ENCODE results near the gene RAB35.

RAB35 gene

DNA sequence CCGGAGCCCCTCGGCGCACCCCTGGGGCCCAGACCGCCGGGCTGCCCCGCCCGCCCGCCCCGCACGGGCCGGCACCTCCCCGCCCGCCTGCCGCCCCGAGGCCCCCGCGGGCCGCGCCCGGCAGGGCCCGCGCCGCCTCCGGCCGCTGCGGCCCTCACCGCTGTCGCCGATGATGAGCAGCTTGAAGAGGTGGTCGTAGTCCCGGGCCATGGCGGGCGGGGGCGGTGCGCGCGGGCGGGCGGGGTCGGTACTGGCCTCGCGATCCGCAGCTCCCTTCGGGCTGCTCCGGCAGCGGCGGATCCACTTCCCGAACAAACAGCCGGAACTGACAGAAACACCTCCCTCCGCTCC is at the start of gene RAB35:
Gene RAB35, minus strand, starts transcription at position 313 of the 351 bp plus-strand sequence. Its CDS starts 103 bp downstream, at position 210.
- no peak for DNase-seq (ENCODE audit: low read depth)

DNA sequence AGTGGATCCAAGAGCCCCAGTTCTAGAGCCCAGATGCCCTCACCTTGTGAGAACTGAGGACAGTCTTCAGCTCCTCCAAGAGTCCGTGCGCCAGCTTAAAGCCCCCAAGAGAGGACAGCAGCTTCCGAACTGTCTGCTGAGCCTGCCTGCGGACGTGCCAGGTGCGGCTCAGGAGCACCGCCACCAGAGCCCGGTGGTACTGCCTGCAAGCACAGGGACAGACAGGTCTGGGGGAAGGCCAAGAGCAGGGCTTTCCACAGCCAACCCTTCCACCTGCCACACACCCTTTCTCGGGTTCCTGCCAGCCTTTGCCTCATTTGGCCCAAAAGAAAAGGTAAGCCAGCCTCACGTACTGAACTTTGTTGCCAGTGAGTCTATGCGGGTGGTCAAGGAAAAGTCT is 47.7 kb upstream of the RAB35 start:
- DNase-seq (ENCODE audit: low read depth), result no peak

DNA sequence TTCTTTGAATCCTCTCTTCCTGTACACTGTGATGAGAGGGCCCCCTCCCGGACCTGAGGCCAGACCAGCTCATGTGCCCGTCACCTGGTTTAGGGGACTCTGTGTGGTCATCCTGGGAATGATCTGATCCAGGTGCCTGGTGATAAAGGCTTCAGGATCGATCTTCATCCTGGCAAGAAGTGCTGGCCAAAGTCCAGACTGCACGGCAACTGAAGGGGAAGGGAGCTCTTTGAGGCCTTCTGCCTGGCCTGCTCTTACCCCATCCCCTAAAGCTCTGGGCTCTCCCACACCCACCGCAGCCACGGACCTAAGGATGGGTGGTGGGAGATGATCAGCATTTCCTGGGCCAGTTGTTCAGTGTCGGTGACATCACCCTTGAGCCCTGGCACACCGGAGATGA is 46.2 kb upstream of the RAB35 start:
- no peak for DNase-seq (ENCODE audit: low read depth)

DNA sequence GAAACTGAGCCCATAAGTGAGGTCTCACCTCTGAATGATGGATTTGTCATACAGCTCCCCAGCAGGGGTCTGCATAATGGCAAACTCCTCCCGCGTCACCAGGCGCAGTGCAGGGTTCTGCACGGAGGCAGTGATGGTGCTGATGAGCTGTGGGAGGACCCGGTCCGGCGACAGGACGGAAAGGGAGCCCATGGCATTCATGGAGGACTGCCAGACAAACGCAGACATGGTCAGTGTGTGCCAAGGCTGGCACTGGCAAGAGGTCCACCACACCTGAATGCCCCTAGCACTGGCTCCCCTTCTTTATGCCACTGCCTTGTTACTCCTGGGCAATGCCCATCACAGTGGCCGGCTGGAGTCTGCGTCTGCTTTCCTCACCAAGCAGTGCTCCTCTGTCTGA is 45.3 kb upstream of the RAB35 start:
- no peak for DNase-seq (ENCODE audit: low read depth)

DNA sequence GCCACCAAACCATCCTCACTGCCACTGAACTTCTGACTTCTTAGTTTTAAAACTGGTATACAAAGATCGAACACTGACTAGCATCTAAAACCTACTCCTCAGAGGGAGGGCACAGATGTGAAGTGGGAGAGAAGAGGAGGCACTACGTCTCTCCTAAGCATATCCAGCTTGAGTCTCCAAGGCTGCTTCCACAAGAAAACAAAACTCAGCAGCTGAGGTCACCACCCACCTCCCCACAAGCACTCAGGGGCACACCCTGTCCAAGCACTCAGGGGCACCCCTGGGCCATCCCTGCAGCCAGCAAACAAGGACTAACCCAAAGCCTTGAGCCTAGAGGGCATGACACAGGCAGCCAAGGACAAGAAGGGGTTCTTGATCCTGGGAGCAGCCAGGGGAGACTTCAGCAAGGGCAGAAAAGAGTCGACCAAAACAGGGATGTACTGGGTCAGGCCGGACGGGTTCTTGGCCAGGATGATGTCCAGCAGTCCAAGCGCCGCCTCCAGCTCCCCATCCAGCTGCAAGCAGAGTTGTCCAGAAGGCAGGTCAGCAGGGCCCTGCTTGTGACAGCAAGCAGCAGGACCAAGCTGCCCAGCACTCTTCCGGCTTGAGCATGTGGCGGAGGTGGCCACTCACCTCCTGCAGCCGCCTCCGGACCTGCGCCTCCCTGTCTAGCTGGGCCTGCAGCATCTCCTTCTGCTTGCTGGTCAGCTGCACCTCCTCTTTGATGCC is 43.1 kb upstream of the RAB35 start:
- no peak for DNase-seq (ENCODE audit: low read depth)

DNA sequence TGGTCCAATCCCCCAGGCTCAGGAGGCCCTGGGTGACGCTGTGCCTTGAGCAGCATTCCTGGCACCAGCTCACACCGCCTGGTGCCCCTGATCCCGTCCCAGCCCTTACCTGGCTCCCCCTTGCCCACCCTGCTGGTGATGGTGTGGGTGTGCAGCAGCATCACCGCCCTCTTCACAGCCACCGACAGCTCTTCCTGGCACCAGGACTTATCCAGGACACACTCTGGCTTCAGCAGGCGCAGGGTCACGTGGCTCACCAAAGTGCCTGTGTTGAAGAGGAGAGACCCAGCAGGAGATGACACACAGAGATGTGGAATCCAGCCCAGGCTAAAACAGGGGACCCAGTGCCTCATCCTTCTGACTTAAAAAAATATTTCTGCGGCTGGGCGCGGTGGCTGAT is 41.8 kb upstream of the RAB35 start:
- DNase-seq (ENCODE audit: low read depth), result no peak

DNA sequence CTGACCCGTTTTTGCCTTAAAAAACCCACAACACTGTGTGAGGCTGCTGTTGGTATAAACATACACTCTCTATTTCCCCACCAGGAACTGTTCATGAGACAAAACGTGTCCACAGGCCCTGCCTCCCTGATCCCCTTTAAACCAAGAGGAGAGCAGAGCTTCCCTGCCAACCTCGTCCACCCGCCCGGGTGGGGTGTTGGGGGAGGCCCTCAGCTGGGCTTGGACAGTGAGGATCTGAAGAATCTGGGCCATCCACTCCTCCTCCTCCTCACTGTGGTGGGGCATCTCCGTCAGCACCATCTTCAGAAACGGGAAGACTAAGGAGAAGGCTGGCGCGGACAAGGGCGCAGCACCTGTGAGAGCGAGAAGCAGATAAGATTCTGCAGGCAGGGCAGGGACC is 41.1 kb upstream of the RAB35 start:
- no peak for DNase-seq (ENCODE audit: low read depth)

DNA sequence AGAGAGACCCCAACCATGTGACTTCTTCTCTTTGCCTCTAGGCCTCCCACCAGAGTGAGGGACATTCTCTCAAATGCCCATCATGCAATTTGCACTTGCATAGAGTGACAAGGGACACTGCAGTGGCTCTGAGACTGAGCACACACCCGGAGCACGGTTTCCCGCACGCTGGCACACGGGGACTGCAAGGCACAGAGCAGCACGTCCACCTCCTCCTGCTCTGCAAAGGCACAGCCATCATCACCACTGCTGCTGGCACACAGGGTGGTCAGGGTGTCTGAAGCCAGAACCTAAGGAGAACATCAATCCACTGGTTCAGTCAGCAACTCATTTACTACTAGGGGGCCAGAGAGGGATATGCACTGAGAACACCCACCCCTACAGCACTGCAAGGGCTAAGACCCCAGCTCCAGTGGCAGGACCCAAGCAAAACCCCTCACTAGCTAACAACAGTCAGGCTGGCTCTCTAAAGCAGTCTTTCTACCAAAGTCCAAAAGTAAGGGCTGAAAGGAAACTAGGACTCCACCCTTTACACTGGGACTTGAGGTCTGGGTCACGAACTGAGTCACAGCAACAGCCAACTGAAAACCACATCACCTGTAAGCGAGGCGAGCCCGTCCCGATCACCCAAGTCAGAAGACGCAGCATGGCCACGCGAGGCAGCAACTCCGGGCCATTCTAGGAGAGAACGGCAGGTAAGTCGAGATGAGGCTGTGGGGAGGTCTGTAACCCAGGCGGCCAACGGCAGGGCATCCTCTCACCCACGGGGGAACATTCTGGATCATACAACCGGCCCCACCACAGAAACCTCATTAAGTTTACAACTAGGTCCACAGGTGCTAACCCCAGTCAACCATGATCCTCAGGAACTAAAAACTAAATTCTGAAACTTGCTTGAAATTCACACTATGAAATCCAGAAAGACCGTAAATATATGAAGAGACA is 40.0 kb upstream of the RAB35 start:
- no peak for DNase-seq (ENCODE audit: low read depth)

DNA sequence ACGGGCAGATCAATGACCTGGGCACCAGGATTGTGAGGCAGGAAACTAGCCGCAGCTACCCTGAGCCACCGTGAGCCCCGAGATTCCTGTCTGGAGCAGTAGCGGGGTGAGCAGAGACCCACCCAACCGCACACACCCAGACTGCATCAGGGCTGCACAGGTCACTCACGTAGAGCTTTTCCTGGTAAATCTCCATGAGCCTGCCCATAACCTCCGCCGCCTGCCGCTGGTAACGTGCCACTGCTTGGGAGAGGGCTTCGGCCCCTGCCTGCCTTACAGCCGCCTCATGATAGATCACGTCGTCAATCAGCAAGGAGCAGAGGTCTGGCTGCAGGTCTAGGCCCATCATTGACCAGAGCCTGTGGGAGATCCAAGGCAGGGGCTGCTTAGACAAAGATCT is 38.5 kb upstream of the RAB35 start:
- DNase-seq (ENCODE audit: low read depth), result no peak

DNA sequence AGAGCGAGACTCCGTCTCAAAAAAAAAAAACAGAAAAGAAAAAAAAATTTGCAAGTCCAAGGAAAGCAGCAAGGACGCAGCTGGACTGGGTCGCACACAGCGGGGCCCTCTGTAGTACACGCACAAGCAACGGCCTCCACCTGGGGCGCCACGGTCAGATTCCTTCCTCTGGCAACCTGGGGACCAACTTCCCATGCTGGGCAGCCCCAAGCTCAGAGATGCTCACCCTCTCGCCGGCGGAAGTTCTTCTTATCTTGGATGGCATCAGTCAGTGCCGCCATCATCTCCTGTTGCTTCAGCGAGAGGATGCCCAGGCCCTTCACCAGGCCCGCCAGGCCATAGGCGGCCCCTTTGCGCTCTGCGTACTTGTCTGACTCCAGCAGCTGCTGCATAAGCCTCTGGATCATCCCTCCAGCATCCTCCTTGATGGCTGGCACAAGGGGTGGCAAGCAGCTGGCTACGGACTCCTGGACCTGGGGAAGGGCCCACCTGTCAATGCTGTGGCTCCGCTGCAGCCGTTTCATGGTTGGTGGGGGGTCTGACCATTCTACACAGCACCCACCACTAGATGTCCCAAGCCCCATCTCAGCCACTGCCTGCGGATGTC is 34.5 kb upstream of the RAB35 start:
- no peak for DNase-seq (ENCODE audit: low read depth)

DNA sequence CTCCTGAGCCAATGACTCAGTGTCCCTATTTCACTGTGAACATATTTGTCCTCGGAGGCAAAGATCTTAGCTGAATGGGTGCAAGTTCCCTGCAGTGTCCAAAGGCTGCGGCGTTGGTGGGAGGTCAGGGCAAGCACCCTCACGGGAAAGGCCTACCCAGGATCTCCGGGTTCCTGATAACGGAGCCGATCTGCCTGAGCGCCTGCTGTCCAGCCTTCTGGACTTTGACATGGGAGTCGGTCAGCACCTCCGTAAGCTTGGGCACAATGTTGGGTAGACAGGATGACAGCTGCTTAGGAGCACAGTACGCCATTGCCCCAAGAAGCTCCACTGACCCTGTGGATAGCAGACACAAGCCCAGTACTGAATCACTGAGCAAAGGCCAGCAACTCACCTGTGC is 31.5 kb upstream of the RAB35 start:
- DNase-seq (ENCODE audit: low read depth), result no peak

DNA sequence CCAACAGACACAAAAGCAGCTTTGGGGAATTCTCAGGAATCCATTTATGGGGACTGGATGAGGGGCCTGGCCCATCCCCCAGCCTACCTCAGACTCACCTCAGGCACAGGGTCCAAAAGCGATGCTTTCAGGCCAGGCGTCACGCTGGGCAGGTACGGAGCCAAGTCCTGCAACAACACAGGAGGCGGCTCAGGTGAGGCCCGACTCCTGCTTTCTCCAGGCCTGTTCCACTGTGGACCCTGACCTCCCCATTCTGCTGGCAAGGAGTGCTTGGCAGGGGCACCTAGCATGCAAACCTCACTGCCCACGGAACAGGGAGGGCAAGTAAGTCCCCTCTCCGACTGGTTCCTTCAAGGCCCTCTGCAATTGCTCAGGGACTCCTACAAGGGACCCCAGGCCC is 28.6 kb upstream of the RAB35 start:
- DNase-seq (ENCODE audit: low read depth), result no peak

DNA sequence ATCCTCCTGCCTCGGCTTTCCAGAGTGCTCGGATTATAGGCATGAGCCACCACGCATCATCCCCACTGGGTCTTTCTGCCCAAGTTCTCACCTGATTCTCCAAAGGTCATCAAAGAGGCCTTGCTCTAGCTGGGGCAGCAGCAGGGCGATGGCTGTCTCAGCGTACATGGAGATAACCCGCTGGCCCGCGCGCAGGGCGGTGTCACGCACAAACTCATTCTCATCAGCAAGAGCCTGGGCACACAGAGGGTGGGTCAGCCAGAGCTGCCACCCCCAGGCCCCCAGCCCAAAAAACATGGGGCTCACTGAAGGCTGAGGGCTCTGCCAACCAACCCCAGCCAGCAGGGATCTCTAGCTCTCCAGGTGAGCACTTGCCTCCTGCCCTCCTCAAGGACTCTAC is 27.7 kb upstream of the RAB35 start:
- DNase-seq (ENCODE audit: low read depth), result no peak

DNA sequence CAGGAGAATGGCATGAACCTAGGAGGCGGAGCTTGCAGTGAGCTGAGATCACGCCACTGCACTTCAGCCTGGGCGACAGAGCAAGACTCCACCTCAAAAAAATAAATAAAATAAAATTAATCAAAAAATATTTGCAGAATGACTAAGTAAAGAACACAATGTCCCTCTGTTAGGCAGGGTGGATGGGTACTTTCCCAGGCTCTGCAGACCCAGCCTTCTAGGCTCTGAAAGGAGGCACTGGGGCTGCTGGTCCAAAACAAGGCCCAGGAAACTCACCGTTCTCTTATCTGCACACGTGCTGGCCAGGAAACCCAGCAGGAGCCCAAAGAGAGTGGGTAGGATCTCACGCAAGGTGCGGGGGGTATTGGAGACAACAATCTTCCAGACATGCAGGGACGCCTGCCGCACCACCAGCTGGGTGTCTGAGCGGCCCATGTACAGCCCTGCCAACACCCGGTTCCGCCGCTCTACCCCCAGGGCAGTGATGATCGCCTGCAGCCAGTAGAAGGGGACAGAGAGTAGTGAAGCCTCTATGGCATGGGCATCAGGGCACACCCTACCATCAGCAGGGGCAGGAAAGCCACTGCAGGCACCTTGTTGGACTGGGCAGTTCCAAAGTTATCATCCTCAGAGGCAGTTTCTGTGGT is 25.8 kb upstream of the RAB35 start:
- no peak for DNase-seq (ENCODE audit: low read depth)

DNA sequence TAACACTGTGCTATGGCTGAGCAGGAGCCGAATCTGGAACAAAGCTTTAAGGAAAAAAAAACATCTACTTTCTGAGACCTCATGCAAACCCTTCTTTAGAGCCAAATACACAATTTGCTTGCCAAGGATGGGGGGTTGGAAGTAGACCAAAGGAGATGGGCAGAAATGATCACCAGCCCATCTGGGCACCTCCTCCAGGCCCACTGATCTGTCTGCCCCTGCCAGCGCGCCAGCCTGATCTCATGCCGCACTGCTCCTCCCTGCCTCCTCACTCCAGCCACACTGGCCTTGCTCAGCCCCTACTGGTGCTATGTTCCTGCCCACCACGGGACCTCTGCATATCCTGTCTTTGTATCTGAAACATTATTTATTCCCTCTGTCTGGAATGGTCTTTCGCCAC is 24.8 kb upstream of the RAB35 start:
- no peak for DNase-seq (ENCODE audit: low read depth)

DNA sequence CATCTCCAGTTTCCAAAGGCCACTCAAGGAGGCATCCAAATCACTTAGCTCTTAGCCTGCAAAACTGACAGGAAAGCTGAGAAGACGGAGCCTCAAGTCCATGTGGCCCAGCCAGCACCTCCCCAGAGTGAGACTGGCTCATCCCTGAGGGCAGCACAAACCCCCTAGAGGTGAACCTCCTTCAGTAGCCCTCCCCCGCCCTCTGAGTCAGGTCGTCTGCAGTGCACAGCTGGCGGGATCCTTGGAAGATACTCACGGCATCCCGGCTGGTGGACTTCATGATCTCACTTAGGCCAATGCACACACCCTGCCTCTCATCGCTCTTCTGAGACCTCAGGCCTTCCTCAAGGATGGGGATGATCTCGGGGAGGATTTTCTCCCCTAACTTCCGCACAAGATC is 24.1 kb upstream of the RAB35 start:
- no peak for DNase-seq (ENCODE audit: low read depth)

DNA sequence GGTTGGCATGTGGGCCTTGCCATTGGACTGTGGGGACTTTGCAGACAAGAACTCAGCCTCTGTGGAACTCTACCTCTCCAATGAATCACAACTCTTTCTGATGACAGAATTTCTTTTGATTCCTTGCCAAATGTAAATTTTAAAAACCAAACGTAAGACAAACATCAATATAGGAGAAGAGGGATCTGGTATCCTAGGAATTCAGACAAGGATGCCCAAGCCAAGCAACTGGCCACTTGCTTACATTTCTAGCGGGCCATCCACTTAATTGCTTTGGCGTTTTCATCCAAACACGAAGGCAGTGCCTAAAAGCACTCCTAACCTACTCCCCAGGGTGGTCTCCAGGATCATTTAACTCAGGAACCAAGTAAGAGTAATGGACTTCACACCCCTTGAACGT is 23.4 kb upstream of the RAB35 start:
- no peak for DNase-seq (ENCODE audit: low read depth)

DNA sequence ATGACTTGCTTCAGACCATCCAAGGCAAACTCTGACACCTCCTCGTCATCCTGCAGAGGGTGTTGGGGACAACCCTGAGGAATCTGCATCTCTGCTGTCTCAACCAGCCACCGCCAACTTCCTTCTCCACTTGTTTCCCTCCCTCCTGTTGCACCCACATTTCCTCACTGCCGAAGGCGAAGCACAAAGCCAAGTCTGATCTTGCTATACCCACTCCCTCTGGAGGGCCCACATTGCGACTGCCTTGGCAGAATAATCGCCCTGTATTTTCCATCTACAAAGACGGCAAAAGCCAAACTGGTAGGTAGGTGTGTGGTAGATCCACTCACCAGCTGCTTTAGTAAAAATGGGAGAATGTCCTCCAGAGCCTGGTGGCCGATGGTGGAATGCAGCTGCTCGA is 21.8 kb upstream of the RAB35 start:
- DNase-seq (ENCODE audit: low read depth), result no peak

DNA sequence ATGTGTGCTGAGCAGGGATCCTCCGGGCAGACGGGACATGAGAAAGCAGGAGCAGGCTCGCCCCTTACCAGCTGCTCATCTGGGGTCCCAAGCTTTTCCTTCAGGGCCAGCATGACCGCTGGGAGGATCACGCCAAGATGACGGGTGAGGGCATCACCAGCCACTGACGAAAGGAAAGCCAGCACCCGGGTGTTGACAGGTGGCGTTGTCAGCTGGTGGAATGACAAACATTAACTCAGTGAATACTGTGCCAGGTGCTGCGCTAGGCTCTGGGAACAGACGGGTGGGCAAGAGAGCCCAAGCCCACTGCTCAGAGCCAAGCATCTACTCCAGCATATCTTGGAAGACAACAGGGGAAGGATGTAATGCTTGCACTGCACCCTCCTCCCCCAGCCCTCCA is 21.3 kb upstream of the RAB35 start:
- DNase-seq (ENCODE audit: low read depth), result no peak

DNA sequence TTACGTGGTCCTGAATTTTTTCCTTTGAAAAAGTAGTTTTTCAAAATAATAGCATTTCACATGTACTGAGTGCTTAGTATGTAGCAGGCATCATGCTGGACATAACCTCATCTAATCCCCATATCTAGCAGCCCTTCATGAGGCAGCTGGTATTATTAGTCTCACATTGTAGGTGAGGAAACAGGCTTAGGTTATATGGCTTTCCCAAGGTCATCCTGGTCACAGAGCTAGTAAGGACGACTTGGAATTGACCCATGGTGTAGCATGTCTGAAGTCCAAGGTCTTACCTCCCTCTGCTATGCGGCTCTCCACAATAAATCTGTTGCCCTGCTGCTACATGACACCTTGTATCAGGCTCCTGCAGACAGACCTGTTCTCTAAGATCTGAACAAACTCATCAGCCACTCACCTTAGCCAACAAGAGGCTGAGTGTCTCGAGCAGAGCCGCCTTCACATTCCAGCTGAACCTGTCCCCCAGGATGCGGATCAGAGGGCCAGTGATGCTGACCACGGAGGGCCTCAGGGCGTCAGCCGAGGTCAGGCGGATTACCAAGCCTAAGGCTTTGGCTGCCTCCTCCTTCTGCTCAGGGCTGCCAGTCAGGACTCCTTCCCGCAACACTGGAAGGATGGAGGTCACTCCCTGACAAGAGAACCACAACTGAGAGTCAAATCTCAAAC is 19.7 kb upstream of the RAB35 start:
- DNase-seq (ENCODE audit: low read depth), result no peak

DNA sequence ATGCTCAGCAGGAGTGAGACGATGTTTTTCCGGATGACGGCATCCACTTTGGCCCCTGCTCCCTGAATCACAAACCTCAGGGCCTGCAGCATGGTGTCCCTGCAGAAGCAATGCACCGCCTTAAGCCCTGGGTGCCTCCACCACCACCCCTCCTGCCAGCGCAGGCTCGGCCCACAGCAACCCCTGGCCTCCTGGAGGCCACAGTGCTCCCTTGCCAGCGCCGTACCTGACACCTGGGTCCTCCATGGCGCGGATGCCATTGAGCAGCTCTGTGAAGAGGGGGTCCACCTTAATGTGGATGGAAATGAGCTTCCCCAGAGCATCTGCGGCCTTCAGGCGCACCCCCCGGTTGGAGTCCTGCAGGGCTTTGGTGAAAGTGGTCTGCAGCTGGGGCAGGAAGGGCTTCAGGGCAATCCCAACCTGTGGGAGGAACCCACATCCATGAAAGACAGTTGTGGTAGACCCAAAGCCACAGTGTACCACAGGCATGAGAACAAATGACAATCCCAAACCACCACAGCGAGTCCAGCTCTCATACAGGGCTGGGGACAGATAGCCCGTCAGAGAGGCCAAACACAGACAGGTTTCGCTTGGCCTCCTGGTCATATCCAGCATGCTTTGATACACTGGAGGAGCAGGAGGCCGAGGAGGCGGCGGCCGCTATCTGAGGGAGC is 17.9 kb upstream of the RAB35 start:
- DNase-seq (ENCODE audit: low read depth), result no peak

Measured in stimulated activated CD8-positive, alpha-beta memory T cell treated with anti-CD3 and anti-CD28 coated beads, Interleukin-15, amount 100 ng/mL, for 24 hours (primary cell).